Activated CD8-positive, alpha-beta memory T cell treated with anti-CD3 and anti-CD28 coated beads, Interleukin-2, amount 50 U/mL, for 1 hour (primary cell): ENCODE measurements around the gene REPIN1.

ENCODE experiments used
- DNase-seq: peaks from one replicate; pipeline ENCODE4 v3.0.0-alpha.2; 2020; ENCODE audit errors: extremely low read depth

Gene REPIN1

GRCh38 chr7:150368096-150368883 lies at the start of gene REPIN1:
Gene REPIN1 (plus strand): TSS chr7:150368822. CDS start chr7:150369712, 890 bp downstream.
- peak; percentile 80 for DNase-seq

GRCh38 chr7:150321788-150322113 lies 46.9 kb upstream of the REPIN1 start:
- DNase-seq, result no peak

GRCh38 chr7:150322114-150322832 lies 46.3 kb upstream of the REPIN1 start:
- DNase-seq, result peak; percentile 21

- no peak for DNase-seq
Observed at GRCh38 chr7:150322833-150323681, 45.6 kb upstream of the REPIN1 start, which contains the start of the genes ACTR3C and LRRC61. Gene ACTR3C (minus strand): TSS chr7:150323545. CDS start chr7:150295296, 28,249 bp downstream. Gene LRRC61 (plus strand): TSS chr7:150323355. CDS start chr7:150336862, 13,507 bp downstream.

- DNase-seq, result no peak
Observed at GRCh38 chr7:150323682-150324372, 44.8 kb upstream of the REPIN1 start.

GRCh38 chr7:150324373-150324961 lies 44.2 kb upstream of the REPIN1 start:
- DNase-seq, result no peak

- no peak for DNase-seq
Observed at GRCh38 chr7:150325110-150325611, 43.5 kb upstream of the REPIN1 start.

GRCh38 chr7:150325901-150326300 lies 42.7 kb upstream of the REPIN1 start:
- no peak for DNase-seq

GRCh38 chr7:150326657-150327268 lies 41.9 kb upstream of the REPIN1 start:
- no peak for DNase-seq

- no peak for DNase-seq
Observed at GRCh38 chr7:150327308-150327707, 41.3 kb upstream of the REPIN1 start.

GRCh38 chr7:150329331-150330120 lies 39.1 kb upstream of the REPIN1 start:
- DNase-seq, result no peak

GRCh38 chr7:150330211-150330885 lies 38.3 kb upstream of the REPIN1 start:
- no peak for DNase-seq

GRCh38 chr7:150332852-150333635 lies 35.6 kb upstream of the REPIN1 start:
- no peak for DNase-seq

- DNase-seq, result no peak
Observed at GRCh38 chr7:150333659-150334058, 35.0 kb upstream of the REPIN1 start.

- no peak for DNase-seq
Observed at GRCh38 chr7:150334108-150334507, 34.5 kb upstream of the REPIN1 start.

- no peak for DNase-seq
Observed at GRCh38 chr7:150335108-150335773, 33.4 kb upstream of the REPIN1 start.

GRCh38 chr7:150335774-150336112 lies 32.9 kb upstream of the REPIN1 start:
- no peak for DNase-seq

- no peak for DNase-seq
Observed at GRCh38 chr7:150336746-150337145, 31.9 kb upstream of the REPIN1 start.
